Retinal pigment epithelial cell (primary cell): ENCODE results near the gene HSPA1A.
A peak's percentile ranks its signal among the peaks of the same experiment; 100 is the strongest.
"Not testable (repeated sequence)": the region's sequence is repeated elsewhere in the genome, so short reads cannot be mapped to it uniquely, and the experiment has no call there.

Experiments
- DNase-seq: peaks from one replicate; pipeline ENCODE4 v3.0.0-alpha.2; 2010; ENCODE audit warnings: low read depth
- H3K4me3 ChIP-seq: 2 replicates; pipeline ENCODE4 v1.5.1; 2011; ENCODE audit warnings: mild to moderate bottlenecking, low read length, control low read depth, moderate library complexity
- CTCF ChIP-seq: conservative IDR thresholded peaks from 2 replicates; pipeline ENCODE4 v1.5.1; 2011; ENCODE audit warnings: low read depth, low read length, control low read depth, inconsistent platforms

The HSPA1A gene

GRCh38 chr6:31851485-31851832 lies 36.1 kb downstream of the HSPA1A start:
- DNase-seq = no peak
- no peak for TF ChIP-seq CTCF
- H3K4me3 ChIP-seq = no peak overlapping the region

DNA sequence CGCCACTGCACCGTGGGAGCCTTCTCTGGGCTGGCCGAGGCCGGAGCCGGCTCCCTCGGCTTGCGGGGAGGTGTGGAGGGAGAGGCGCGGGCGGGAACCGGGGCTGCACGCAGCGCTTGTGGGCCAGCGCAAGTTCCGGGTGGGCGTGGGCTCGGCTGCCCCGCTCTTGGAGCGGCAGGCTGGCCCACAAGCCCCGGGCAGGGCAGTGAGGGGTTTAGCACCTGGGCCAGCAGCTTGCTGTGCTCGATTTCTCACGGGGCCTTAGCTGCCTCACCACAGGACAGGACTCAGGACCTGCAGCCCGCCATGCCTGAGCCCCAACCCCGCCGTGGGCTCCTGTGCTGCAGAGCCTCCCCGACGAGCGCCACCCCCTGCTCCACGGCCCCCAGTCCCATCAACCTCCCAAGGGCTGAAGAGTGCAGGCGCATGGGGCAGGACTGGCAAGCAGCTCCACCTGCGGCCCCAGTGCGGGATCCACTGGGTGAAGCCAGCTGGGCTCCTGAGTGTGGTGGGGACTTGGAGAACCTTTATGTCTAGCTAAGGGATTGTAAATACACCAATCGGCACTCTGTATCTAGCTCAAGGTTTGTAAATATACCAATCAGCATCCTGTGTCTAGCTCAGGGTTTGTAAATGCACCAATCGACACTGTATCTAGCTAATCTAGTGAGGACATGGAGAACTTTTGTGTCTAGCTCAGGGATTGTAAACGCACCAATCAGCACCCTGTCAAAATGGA lies 36.8 kb downstream of the HSPA1A start:
- H3K4me3 ChIP-seq, DNase-seq: not testable (repeated sequence)

DNA sequence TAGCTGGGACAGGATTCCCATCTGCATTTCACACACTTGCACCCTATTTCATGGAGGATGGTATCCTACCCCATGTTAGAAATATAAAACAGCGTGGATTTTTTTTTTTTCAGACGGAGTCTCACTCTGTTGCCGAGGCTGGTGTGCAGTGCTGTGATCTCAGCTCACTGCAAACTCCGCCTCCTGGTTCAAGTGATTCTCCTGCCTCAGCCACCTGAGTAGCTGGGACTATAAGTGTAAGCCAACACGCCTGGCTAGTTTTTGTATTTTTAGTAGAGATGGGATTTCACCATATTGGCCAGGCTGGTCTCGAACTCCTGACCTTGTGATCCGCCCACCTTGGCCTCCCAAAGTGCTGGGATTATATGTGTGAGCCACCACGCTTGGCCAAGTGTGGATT lies 42.4 kb downstream of the HSPA1A start:
- not testable (repeated sequence) for H3K4me3 ChIP-seq, DNase-seq

- no peak overlapping the region for H3K4me3 ChIP-seq
- no peak for DNase-seq
- no peak for TF ChIP-seq CTCF
These were observed 43.4 kb downstream of the HSPA1A start for GRCh38 chr6:31858707-31859106.

GRCh38 chr6:31859923-31860322 lies 44.6 kb downstream of the HSPA1A start:
- H3K4me3 ChIP-seq = no peak overlapping the region

GRCh38 chr6:31860349-31860748 lies 45.0 kb downstream of the HSPA1A start:
- H3K4me3 ChIP-seq = no peak overlapping the region
- no peak for TF ChIP-seq CTCF
- no peak for DNase-seq

More at GRCh38 chr6:31859923-31860322, 44.6 kb downstream of the HSPA1A start:
- DNase-seq = no peak
- no peak for TF ChIP-seq CTCF

- no peak for TF ChIP-seq CTCF
- DNase-seq = no peak
- H3K4me3 ChIP-seq = no peak overlapping the region
These were observed 45.8 kb downstream of the HSPA1A start for GRCh38 chr6:31861150-31861549.

- TF ChIP-seq CTCF = no peak
- H3K4me3 ChIP-seq = peak overlapping the region; percentile 98
- DNase-seq = no peak
These were observed 46.6 kb downstream of the HSPA1A start for GRCh38 chr6:31861919-31862343.
